GM19023 (cell line): Measurements from ENCODE around the gene SIPA1L2.
"Not testable (repeated sequence)": the region's sequence is repeated elsewhere in the genome, so short reads cannot be mapped to it uniquely, and the experiment has no call there.

ENCODE experiments used
- ATAC-seq: cut with Tn5 transposase; IDR thresholded peaks from one replicate; pipeline ENCODE4 v1.9.1; 2021; ENCODE audit warnings: mild to moderate bottlenecking, moderate library complexity; ENCODE audit not compliant: unreplicated experiment

Gene SIPA1L2

DNA sequence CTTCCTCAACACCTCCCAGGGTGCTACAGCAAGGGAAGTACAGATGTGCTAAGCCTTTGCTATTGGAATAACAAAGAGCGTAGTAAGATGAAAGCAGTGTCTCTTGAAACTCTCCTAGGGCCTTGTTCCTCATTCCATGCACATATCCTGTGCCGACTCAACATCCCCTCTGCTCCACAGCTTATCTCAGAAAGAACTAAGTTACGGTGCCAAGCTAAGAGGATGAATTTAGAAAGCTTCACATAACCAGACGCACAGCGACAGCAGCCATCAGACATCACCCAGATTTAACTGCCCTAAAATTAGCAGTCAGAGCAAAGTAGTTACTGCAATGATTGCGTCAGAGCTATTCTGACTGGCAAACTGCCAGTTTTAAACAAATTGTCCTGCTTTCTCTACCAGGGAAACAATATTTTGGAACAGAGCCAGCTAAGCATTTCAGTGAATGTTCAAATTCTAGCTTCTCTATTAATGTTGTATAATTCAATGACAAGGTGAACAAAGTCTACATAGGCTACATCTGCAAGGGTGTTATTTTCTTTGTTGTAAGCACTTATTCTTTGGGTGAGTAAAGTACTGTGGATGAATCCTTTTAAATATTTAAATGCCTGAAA is 9.5 kb downstream of the SIPA1L2 start:
- ATAC-seq: no peak

DNA sequence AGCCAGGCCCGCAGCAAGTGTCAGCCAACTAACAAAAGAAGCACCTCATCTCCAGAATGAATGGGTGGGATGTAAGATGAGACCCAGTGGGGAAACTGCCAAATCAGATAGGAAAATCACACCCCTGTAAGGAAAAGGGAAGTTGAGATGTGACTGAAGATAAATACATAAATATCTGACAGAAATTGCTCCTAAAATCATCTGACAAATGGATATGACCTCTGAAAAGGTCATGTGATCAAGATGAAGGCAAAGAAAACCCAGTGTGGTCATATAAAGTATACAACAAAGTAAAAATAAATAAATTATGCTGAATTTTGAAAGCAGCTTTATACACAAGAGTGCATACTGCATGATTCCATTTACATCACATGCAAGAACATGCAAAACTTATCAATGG is 12.7 kb downstream of the SIPA1L2 start:
- no peak for ATAC-seq

DNA sequence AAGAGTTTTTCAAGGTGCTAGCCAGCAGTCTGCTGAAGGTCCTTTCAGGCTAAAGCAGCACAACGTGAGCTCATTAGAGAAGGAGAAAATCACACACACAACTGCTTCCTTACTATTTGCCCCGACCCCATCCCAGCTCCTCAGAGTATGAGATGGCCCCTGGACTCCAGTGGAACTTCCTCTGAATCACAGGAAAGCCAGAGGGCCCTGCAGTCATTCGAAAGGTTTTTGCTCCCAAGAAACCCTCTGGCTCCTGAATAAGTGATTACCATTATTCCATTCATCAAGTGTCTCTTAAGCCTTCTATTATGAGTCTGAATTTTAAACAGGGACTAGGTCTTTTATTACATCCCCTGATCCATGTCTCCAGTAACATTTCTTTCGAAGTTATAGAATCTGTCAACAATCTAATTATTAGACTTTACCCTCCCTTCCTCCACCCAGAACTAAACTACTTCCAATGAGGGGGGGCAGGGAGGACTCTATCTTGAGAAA is 14.6 kb downstream of the SIPA1L2 start:
- ATAC-seq: no peak

DNA sequence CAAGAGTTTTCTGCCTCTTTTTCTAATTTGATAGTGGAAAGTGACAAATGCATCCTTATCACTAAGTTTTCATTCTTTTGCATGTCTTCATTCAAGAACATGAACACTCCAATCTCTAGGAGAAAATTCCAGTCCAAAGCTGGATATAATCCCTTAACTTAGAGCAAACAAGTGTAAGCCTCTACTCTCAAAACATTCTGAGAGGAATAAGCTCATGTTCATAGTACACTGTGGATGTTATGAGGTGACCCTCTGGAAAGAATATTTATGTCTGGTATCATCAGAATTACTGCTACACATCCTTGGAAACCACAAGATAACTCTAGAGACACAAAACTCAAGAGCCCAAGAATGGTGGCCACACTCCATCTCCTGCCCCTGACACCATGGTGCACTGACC is 15.1 kb downstream of the SIPA1L2 start:
- ATAC-seq: no peak

DNA sequence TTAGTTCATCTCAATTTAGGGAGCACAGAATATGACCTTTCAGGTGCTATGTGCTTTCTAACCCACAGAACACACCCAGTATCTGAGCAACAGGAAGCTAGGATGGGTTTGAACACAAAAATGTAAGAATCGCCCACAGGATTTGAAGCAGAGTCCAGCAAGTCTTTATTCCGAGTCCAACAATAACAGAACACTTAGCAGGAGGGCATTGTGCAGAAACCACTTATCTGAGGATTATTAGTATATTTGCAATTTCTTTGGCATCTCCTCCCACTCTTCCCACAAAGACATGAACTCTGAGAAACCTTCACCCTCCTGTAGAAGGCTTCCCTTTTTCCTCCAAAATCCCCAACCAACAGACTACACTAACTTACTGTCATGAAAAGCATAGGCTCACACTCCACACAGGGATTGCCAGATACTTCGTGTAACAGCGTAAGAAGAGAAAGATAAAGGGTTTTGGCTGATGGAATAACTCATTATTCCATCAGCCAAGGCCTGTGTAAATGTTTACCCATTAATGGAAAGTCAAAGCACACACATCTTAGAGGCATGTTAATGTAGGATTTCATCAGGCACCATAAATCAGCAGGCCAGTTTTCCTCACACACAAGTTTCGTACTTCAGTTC is 16.1 kb downstream of the SIPA1L2 start:
- no peak for ATAC-seq

DNA sequence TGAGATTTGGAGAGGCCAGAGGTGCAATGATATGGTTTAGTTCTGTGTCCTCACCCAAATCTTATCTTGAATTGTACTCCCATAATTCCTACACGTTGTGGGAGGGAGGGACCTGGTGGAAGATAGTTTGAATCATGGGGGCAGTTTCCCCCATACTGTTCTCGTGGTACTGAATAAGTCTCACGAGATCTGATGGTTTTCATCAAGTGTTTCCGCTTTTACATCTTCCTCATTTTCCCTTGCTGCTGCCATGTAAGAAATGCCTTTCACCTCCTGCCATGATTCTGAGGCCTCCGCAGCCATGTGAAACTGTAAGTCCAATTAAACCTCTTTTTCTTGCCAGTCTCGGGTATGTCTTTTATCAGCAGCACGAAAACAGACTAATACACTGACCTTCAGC is 17.1 kb downstream of the SIPA1L2 start:
- ATAC-seq: not testable (repeated sequence)

DNA sequence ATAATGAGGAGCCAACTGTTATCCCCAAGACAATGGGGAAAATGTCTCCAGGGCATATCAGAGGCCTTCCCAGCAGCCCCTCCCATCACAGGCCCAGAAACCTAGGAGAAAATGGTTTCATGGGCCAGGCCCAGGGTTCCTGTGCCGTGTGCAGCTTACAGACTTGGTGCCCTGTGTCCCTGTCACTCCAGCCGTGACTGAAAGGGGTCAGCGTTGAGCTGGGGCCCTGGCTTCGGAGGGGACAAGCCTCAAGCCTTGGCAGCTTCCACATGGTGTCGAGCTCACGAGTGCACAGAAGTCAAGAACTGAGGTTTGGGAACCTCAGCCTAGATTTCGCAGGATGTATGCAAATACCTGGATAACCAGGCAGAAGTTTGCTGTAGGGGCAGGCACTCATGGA is 18.1 kb downstream of the SIPA1L2 start:
- ATAC-seq: no peak

DNA sequence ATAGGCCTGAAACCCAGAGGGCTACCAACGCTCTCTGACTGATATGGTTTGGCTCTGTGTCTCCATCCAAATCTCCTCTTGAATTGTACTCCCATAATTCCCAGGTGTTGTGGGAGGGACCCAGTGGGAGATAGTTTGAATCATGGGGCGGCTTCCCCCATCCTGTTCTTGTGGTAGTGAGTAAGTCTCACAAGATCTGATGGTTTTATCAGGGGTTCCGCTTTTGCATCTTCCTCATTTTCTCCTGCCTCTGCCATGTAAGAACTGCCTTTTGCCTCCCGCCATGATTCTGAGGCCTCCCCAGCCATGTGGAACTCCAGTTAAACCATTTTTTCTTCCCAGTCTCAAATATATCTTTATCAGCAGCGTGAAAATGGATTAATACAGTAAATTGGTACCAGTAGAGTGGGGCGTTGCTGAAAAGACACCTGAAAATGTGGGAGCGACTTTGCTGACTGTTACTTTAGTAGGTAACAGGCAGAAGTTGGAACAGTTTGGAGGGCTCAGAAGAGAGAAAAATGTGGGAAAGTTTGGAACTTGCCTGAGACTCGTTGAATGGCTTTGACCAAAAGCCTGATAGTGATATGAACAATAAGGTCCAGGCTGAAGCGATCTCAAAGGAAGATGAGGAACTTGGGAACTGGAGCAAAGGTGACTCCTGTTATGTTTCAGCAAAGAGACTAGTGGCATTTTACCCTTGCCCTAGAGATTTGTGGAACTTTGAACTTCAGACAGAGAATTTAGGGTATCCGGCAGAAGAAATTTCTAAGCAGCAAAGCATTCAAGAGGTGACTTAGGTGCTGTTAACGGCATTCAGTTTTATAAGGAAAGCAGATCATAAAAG is 18.8 kb downstream of the SIPA1L2 start:
- ATAC-seq: not testable (repeated sequence)

DNA sequence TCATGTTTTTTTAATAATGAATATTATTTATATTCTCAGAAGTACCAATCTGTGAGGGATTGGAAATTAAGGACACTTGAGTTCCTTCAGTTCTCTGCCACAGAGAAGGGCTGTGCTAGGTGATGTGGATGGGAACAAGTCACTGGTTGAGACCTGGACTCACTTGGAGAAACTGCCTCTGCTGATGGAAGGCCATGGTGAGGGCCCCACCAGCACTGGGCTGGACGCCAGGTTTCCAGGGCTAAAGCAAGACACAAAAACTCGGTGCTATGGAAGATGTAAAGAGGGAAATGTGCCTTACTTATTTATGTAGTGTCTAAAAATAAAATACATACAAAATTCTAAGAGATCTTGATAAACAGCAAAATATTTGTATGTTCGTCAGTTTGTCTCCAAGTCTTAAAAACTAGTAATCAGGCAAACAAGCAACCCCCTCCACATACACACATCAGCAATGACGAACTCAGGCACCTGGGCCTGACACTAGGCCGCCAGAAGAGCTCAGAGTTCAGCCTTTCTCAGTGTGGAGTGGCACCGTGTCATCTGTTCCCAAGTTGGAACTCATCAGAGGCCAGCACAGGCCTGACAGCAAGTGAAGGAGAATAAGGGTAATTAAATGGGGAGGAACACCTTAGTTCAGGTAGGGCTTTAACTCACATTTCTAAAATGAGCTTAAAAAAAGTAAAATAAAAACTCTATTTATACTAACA is 19.6 kb downstream of the SIPA1L2 start:
- no peak for ATAC-seq

DNA sequence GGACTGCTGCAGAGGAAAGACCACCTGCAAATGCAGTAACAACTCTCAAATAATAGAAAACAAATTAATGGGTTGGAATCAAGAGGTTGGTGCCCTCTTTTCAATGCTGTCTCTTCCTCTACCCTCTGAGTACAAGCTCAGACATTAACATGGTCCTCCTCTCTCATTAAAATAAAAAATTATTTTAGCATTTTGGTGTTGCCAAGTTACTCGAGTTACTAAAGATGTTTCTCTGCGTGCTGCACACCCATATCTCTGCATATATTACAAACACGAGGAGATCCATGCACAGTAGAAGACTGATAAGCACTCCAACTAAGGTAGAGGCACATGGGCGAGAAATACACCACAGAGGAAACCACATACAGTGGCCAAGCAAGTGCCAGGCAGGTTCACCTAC is 21.5 kb downstream of the SIPA1L2 start:
- ATAC-seq: no peak

DNA sequence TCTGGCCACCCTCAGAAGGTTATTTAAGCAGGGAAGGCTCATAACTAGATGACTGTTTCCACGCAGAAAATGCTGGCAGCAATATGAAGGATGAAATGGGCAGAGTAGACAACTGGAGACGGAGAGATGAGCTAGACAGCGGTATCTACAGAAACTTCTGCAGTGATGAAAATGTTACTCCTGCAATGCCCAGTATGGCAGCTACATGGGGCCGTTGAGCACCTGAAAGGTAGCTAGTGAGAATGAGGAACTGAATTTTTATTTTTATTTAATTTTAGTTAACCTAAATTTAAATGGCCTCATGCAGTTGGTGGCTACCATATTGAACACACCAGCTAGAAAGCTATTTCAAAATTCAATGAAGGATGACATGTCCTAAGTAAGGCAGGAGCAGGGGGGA is 27.3 kb downstream of the SIPA1L2 start:
- no peak for ATAC-seq

DNA sequence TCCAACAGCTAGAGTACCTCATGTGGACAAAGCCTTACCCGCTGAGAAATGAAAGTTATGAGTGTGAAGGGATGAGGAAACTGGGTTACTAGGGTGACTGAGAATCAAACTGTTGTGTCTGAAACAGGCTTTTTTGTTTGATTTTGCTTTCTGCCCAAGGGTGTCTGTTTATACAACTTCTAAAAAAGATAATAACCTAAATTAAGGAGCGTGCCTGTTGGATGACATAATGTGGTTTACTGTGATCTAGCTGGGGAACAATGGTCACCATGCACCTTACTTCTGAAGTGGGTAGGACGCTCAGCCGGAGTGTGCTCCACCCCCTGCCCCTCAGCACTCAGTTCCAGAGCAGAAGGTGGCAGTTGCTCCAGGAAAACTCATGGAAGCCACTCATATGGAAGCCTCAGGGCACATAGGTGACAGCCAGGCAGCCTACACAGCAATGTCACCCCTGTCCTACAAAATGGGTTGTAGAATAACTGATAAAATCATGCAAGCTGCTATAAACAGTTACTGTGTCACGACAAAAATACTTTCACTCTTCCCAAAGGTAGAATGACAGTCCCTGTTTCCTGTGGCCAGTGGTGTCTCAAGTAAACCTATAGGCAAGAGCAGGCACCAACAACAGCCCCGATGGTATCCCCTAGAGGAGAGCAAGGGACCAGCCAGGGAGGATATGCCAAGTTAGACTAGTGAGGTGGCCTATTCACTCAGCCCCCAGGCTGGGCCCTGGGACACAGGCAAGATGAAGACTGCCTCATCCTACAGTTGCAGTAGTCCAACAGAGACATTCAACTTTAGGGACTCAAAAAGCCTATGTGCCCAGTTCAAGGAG is 29.3 kb downstream of the SIPA1L2 start:
- ATAC-seq: no peak

DNA sequence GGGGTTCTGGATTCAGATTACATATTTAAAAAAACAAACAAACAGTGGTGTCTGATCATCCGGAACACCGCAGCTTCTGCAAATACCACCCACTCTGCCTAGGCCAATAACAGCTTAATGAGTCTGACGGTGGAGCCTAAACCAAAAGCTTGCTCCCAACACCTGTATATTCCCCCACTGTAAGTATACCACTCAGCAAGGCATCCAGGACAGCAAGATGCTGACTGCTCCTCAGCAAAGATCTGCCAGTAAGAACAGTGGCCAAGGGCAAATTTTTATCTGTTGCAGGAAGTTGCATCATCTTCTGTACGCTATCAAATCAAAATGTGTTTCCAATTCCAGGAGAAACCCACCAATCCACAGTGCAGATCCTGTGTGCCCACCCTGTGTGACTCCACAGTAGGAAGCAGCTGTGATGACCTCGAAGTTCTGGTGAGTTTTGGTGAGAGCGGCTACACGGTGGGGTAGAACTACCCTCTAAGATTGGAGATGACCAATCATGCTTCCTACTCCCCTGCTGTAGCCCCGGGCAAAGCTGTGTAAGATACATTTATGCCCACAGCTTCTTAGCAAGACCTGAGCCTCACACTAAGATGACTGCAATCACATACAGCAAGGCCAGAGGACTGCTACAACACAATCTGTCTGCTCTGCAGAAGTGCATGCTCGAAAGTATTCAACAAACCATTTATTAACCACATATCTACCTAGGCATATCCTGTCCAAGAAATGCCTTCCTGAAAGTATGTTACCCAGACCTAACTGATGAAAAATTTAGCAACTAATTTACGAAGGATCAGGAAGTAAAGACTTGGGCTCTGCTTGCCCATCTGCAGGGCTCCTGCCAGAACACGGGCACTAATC is 30.5 kb downstream of the SIPA1L2 start:
- ATAC-seq: no peak

DNA sequence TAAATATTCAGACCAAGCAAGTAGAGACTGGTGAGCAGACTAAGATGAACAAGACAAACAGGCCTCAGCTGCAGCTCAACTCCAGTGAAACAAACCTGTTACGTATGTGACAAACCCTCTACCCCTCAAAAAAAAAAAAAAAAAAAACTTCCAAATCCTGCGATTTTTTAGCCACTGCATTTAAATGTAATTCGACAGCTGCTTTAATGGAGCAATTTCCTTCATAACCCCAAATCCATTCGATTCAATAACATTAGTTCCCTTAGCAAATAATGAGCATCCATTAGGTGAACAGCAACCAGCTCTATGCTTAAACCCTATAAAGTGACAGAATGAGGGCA is 31.1 kb downstream of the SIPA1L2 start:
- no peak for ATAC-seq

DNA sequence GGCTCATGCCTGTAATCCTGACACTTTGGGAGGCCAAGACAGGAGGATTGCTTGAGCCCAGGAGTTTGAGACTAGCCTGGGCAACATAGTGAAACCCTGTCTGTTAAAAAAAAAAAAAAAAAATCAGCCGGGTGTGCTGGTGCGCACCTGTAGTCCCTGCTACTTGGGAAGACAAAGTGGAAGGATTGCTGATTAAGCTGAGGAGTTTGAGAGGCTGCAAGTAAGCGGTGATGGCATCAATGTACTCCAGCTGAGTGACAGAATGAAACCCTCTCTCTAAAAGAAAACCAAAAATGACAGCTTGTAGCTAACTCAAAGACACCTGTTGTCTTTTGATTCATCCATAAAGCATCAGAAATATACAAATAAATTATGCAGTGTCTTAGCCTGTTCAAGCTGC is 31.8 kb downstream of the SIPA1L2 start:
- ATAC-seq: peak; percentile 5

DNA sequence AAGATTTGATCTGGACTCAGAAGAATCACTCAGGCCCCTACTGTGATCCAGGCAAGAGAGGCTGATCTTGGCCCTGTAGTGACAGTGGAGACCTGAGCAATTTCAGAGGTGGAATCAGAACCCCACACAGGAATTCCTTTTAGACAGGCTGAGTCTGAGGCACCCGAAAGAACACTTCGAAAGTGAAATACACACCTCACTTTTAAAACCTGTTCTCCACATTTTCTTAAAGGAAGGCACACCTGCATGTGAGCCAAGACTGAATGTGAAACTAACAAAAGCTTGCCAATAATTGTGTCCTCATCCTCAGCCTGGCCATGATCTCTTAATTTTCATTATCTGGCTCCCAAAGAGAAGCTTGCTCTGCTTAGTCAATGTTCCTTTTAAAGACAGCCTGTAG is 32.2 kb downstream of the SIPA1L2 start:
- ATAC-seq: peak; percentile 57

DNA sequence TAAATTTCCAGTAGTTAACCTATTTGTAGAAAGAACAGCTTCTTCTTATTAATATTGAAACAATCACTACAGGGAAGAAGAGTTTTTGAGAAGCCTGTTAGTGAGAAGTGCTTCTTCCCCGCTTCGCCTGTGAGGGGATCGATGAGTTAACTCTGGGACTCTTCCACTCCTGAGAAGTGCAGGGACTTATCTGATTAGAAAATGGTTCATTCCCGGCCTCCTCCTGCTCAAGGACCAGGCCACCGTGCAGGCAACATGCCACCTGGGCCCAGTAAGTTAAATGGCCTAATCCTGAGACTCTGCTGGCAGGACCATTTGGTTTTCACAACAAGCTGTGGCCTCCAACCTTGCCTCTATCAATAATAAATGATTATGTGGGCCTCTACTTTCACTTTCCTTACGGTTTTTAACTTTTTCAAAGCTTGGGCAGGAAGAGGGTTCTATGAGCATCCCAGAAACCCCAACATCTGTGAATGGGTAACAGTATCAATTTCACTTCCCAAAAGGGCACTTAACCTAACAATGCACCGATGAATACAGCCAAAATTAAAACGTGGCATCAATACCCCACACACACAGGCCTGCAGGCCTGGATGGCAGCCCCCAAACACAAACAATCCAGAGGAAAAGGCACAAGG is 33.1 kb downstream of the SIPA1L2 start:
- no peak for ATAC-seq

DNA sequence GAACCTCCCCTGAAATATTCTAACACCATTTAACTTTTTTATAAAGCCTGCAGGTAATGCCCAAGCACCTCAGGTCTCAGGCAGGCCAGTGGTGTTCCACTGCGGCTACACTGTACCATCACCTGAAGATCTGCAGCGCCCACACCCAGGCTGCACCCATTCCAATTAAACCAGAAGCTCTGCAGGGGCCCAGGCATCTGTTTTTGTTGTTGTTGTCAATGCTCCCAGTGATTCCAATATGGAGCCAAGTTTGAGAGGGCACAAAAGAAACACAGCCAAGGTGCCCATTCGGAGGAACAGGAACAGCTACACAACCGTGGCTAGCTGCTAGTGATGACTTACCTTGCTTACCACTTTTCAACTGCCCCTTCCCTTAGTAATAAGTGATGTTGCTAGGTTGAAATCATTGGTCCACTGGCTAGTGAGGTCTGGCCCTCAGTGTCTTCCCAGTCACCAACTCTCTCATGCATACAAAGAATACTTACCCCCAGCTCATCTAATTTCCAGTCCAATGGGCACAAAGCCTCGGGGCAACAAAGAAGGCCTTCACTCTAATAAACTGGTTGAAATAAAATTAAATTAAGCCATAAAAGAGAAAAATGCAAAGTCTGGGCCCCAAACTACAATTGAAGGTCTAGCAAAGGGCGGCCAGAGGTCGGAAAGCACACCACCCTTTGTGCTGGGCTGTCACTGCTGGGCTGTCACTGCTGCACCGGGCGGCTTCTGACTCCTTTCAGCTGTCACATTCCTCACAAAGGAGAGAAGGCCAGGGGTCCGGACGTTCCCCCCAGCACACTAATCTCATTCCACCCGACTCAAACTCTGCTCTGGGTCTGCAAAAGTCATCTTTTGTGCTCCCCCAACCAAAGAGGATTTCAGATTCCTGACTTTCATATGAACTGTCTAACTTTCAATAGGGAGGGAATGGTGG is 34.9 kb downstream of the SIPA1L2 start:
- no peak for ATAC-seq
